Activated CD4-positive, alpha-beta T cell treated with anti-CD3 and anti-CD28 coated beads, Interleukin-2, Interleukin-6, amounts not matched to agents 100 ng/mL and 50 ng/mL, durations not matched to agents 16 hours and 8 hours (primary cell): ENCODE data around the gene OXT.

Experiments
- DNase-seq: peaks from one replicate; pipeline ENCODE4 v3.0.0-alpha.2; 2020

OXT gene

DNA sequence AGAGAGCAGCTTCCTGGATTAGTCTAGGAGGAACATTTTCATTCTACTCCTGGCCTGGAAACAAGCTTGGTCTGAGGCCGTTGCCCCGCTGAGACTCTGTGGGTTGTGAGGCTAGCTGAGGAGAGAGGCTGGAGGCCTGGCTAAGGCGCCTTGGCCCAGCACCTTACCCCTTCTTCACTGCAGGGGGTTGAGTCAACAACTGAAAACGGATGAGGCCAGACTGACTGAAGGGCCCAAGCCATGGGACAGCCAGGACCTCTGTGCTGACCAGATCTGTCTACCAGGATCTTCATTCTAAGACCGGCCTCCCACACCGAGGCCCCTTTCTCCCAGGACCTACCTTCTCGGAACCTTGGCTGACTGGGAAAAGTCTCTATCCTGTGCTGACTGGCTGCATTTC lies 16.6 kb downstream of the OXT start:
- no peak for DNase-seq

DNA sequence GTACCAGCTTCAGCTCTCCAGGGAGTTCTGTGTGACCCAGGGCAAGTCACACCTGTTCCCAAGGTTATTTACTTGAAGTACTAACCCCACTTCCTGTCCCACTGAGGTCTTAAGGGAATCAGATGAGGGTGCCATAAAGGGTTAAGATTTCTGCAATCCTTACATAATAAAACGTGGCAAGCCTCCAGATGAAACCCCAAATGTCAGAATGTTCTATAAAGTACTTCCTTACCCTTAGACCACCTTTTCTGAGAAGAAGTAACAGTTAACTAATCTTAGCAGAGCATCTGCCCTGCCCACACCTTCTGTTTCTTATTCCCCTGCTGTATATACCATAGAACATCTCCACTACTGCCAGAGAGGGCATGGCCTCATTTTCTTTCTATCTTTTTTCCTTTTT lies 19.1 kb downstream of the OXT start:
- DNase-seq, result no peak

DNA sequence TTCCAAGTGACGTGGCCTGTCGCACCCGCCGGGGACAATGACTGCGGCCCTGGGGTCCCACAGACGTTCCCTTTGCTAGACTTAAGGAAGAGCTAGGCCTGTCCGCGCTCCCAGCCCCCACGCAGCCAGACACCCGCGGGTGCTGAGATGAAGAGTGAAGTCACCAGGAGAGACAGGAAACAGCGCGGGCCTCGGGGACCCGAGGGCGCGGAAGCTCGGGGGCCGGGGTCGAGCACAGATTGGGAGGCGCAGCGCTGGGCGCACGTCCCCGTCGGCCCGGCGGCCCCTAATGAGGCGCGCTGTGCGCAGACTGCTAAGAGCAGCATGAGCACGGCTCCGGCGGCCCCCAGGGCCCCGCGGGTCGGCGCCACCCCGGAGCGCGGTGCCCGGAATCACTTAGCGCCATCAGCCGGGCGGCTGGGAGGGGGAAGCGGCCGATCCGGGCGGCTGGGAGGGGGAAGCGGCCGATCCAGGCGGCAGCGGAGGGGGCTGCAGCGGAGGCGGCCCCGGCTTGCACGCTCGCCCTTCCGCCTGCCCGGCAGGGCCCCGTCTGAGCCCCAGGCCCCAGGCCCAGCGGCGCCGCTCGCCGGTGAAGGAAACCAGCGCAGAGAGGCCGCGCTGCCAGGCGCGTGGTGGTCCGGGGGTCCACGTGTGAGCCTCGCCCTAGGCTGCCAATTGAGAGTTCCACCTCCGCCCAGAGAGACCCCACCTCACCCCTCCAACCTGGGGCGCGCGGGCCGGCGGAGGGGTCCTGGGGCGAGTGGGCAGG lies 21.4 kb downstream of the OXT start:
- no peak for DNase-seq

DNA sequence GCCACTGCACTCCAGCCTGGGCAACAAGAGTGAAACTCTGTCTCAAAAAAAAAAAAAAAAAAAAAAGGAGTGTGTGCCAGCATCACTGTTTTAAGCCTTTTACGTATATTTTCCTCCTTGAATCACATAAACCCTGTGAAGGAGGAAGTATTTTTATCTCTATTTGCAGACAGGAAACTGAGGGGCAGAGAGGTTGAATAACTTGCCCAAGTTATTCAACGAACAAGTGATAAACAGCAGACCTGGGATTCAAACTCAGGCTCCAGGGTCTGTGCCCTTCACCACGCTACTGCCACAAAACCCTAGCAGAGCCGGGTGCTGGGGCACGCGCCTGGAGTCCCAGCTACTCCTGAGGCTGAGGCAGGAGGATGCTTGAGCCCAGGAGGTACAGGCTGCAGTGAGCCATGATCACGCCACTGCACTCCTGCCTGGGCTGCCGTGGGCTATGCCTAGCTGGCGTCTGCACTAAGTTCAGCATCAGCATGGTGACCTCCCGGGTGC lies 22.5 kb downstream of the OXT start:
- no peak for DNase-seq

DNA sequence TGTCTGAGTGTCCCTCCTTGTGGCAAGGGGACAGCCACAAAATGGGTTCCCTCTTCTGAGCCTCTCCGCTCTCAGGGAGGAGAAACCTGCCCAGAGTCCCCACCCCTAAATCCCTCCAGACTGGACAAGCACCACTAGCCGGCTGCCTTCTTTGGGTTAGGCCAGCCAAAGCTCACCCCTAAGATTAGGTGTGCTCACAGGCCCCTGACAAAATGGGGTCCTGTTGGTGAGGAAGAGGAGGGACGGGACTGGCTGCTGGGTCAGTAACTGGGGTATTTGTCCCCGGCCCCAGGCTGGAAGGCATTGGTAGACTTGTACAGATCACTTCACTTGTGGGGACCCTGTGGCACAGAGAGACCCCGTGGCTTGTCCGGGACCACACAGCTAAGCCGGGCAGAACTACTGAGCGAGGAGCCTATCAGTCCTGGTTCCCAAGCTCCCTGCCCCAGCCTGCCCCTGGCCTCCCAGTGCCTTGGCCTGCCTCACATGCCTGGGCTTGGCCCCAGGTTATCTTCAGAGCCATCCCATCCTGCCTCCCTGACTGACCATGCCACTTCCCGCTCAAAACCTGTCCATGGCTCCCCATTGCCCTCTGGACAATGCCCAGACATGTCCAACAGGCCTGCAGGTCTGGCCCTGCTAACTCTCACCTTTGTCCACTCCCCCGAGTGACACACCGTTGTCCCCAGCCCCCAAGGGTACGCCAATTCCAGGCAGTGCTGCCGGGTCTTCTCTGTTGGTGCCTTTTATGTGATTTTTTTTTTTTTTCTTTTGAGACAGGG lies 23.6 kb downstream of the OXT start:
- DNase-seq, result no peak

DNA sequence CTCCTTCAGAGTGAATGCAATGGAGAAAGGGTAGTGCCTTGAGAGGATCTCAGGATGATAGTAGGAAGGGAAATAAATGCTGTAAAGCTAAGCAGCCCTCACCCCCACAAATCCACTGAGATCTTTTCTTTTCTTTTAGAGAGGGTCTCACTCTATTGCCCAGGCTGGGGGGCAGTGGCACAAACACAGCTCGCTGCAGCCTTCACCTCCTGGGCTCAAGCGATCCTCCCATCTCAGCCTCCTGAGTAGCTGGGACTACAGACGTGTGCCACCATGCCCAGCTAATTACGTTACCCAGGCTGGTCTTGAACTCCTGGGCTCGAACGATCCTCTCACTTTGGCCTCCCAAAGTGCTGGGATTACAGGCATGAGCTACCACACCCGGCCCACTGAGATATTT lies 29.1 kb downstream of the OXT start:
- no peak for DNase-seq

DNA sequence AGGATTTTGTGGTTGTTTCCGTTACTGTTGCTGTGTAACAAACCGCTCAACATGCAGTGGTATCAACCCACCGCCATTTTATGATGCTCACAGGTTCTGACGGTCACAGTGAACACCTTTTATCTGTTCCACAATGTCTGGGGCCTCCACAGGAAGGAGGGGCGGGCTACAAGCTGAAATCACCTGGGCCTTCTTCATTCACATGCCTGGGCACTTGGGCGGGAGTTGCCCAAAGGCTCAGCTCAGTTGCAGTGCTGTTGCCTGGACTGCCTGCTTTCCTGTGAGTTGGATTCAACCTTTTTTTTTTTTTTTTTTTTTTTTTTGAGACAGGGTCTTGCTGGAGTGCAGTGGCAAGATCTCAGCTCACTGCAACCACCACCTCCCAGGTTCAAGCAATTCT lies 29.8 kb downstream of the OXT start:
- DNase-seq, result no peak

DNA sequence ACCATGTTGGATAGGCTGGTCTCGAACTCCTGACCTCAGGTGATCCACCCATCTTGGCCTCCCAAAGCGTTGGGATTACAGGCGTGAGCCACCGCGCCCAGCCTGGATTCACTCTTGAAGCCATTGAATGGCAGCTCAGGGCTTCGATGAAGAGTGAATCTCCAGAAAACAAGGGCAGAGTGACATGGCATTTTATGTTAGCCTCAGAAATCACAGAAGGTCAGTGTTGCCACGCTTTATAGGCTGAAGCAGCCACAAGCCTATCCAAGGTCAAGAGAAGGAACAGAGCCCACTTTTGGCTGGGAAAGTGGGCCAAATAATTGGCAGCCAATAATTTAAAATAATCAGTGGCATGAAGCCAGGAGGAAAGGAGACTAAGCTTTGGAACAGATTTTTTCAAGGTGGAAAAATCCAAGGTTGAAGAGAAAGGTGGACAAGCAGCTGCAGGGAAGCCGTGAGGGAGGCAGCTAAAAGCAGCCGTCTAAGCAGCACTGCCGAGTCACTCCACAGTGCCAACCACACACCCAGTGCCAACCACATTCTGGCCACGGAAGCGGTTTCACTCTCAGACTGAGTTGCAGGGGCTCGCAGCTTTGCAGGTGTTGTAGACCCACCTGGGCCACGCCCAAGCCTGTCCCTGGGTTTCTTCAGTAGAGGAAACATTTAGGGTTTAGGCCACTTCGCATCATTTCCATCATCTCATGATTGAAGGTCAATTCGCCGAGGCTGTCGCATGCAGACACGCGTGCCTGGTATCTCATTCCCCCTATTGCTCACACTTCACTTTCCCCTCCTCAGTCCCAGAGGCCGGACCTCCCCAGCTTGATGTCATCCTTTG lies 30.5 kb downstream of the OXT start:
- DNase-seq, result peak; percentile 85

DNA sequence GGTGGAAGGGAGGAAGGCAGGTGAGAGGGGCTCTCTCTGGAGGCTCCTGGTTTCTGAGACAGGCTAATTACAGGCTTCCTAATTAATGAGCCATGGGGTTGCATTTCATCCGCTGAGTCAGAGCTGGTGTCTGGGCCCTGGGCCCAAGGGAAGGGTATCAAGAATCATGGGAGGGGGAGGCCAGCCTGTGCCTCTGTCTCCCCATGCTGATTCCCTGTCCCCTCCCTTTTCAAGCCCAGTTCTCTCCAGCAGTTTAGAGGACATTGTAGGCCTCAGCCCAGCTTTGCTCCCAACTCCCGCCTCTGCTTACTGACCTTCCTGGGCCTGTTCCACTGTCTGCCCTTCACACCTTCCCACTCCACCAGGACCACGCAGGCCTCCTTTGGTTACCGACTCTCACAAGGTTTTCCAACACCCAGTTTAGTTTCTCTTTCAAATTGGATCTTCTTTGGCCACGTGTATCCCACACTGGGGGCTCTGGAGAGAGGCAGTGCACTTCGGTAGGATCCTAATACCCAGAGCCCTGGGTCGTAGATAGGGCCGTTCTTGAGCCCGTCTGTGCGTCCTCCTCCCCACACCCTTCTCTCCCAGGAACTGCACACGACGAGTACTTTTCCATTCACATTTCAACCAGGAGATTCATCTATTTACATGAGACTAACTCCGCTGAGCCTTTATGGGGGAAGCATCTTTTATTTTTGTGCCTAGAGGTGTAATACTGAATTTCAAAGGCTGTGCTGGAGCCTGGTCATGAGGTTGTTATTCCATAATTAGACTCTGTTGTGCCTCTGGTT lies 31.4 kb downstream of the OXT start:
- DNase-seq, result no peak

DNA sequence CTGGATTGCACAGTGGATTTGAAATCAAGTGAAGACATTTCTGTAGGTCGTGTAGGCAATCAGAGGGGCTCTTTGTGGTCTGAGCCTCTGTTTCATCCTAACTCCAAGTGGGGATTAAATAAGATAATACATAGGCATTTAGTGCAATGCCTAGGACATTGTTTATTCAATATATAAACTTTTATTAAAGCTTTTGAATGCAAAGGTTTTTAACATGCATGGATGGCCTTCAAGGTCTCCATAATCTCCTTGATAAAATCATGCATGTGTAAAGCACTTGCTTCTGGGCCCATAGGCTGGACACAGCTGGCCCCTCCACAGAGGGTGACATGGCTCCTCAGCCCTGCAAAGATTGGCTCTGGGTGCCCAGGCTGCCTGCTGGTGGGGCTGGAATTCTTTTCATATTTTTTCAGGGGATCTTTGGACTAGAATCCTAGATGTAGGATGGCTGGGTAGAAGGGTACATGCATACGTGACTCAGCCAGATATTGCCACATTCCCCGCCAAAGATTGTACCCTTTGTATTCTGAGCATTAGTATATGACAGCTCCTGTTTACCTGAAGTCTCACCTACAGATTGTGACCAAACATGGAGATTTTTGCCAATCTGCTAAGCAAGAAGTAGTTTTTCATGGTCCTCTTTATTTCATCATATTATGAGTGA lies 32.1 kb downstream of the OXT start:
- DNase-seq, result no peak

DNA sequence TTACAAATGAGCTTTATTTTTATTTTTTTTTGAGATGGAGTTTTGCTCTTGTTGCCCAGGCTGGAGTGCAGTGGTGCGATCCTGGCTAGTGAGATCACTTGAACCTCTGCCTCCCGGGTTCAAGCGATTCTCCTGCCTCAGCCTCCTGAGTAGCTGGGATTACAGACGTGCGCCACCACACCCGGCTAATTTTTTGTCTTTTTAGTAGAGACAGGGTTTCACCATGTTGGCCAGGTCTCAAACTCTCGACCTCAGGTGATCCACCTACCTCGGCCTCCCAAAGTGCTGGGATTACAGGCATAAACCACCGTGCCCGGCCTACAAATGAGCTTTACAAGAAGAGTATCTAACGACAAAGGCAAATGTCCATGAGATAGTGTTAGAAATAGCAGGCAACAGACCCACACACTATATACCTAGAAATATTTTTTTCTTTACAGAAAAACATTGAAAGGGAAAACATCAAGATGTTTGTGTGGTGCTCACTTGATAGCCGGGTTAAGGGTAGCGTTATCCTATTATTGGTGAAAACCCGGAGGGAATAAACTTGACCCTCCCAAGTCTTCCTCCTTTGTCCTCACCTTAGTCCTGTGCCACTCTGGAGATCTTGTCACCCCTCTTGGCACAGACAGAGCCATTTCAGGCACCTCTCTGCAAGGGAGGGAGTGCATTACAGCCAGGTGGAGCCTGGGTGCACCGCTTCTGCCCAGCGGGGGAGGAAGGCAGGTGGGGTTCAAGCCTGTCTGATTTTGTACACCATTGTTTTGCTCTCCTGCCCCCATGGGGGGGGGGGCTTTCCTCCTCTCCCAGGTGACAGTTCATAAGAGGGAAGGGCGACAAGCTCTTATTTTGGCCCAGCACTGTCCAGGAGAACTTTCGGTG lies 34.1 kb downstream of the OXT start:
- DNase-seq, result no peak

DNA sequence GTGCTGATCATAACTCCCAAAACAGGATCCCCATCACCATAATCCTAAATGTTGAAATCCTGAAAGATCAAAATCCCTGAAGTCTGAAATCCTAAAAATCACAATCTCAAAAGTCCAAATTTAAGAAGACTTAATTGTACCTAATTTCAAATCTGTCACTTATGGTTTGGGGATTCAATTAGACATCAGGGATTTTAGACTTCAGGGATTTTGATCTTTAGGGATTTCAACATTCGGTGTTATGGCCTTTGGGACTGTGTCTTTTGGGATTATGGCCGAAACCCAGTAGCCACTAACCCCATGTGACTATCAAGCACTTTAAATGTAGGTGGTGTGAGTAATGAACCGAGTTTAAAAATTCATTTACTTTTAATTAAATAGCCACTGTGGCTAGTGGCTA lies 34.8 kb downstream of the OXT start:
- no peak for DNase-seq

DNA sequence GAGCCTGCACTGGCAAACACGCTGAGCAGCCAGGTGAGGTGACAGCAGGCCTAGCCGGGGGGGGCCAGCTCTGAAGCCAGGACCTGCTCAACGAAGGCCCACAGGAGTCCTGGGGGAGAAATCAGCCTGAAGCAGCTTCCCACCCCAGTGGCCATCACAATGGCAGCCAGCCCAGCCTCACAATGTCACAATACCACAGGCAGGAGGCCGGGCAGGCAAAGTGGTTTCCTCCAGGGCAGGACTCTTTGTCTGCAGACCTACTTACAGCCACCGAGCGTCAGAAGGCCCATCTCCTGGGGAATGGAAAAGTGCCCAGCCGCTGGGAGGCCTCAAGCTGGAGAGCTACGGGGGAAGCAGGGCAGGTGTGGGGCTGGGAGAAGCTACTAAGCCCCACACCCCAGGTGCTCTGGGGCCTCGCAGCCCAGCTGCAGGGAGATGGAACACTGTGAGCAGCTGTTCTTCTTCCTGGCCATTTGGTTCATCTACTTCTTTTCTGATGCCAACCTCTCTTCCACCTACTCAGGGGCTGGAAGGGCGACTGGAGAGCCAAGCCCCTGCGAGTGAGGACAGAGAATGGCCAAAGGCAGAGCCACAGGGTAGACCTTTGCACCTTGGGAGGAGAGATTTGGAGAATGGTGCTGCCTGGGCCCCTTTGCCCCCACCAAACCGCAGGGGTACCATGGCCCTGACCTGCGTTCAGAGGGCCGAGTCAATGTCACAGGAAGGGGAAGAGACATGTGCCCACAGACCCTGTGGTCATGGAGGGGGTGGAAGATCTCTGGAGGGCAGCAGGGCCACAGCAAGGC lies 35.4 kb downstream of the OXT start:
- DNase-seq, result no peak

DNA sequence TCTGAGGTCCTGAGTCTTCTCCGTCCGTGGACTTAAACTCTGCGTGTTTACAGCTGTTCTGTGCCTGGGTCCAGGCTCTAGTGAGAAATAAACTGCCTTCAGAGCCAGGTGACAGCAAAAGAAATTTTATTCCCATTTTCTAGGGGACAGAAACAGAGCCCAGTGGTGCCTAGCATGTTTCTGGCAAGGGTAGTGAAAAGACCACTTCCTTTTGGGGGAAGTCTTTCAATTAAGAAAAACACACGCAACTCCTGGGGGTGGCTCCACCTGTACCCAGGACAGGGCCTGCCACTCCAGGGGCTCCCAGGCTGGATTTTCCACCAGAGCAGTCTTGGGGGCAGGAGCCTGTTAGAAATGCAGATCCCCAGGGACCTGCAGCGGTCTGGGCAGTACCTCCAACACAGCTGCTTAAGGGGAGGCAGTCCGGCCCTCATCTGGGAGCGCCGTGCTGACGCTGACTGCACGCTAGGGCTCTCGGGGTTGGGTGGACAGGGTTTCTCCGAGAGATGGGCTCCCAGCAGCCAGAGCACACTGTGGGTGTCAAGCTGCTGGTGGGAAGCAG lies 36.1 kb downstream of the OXT start:
- no peak for DNase-seq

DNA sequence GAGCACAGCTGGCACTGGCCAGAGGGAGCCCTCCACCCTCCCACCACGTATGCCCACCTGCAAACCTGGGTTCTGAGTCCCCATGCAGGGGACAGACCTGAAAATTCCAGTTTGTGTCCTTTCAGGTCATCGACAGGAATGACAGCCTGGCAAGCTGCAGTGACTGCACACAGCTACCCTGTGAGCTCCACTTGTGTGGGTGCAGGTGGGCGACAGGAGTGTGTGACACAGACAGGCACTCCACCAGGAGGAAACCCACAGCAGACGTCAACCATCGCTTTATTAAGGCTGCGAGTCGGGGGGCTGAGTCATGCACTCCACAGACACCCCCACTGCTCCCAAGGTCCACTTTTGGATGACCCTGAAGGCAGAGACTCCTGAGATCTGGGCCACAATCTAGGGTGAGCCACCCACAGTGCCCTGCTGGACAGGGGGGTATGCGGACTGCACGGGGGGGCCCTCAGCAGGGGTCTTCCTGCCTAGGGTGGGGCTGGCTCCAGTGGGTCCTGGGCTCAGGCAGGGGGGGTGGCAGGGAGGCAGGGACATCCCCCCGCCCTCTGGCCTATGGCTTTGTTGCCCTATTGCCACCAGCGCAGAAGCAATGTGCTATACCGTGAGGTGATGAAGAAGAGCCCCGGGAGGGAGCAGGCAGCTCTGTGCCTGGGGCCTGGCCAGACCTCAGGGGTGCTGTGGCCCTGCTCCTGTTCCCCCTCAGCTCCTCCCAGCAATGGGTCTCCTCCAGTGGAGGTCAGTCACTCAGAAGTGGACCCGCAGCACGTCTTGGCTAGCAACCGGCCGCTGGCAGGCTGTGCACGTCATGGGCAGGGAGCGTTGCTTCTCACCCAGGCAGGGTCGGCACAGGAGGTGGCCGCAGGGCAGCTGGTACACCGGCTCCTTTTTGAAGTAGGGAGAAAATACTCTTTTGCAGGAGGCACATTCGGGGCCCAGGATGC lies 38.2 kb downstream of the OXT start:
- DNase-seq, result no peak

DNA sequence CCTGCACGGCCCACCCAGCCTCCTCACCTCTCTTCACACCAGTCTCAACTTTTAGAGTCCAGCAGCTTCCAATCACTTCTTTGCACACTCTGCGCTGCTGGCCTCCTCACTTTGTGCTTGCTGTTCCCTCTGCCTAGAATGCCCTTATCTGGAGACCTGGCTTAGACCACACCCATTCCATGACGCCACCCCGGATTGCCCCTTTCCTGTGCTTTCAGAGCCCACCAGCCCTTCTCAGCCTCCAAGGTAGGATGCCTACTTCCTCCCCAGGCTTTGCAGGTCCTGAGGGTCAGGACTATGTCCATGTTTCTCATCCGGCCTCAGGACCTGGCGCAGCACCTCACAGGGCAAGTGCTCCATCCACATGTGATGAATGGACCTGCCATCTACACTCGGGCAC lies 40.1 kb downstream of the OXT start:
- no peak for DNase-seq

DNA sequence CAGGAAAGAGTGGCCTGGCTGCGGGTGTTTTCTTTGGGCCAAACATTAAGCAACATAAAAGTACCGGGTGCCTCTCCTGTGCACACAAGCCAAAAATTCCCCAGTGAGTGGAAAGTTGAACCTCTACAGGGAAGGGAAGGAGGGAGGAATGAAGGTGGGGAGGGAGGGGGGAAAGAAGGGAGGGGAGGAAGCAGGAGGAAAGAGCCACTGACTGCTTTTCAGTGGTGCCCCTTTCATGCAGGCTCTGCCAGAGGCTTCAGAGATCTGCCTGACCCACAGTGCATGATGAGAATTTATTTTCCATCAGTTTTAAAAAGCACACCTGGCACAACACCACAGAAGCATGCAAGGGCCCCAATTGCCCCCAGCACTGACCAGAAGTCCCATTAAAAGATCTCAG lies 40.6 kb downstream of the OXT start:
- DNase-seq, result no peak
